WI38 (cell line): ENCODE results near the gene MED16.

ENCODE experiments used
- H3K4me3 ChIP-seq: 2 replicates; pipeline ENCODE4 v1.5.1; 2011; ENCODE audit warnings: low read depth, mild to moderate bottlenecking, control low read depth, low read length
- TF ChIP-seq, protein P1 (sequence below): IDR thresholded peaks from 2 replicates; pipeline ENCODE4 v1.5.1; 2012; ENCODE audit warnings: low read depth, mild to moderate bottlenecking, control low read depth, low read length

Gene MED16

DNA sequence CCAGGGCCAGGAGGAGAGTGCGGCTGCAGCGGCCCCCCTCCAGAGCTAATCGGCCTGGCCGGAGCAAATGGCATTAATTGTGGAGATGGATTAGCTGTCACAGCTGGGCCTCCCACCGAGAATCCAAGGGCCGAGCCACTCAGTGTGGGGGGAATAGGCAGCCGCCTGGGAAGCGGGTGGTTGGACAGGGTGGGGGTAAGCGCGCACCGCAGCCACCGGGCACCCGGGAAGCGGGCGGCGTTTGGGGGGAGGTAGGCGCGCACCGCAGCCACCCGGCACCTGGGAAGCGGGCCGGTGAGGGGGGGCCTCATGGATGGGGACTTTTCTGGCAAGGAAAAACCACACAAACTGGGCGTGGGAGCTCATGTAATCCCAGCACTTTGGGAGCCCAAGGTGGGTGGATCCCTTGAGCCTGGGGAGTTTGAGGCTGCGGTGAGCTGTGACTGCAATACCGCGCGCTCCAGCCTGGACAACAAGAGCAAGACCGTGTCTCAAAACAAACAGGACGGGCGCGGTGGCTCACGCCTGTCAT, 10.3 kb upstream of the MED16 start:
- TF ChIP-seq, protein P1, sequence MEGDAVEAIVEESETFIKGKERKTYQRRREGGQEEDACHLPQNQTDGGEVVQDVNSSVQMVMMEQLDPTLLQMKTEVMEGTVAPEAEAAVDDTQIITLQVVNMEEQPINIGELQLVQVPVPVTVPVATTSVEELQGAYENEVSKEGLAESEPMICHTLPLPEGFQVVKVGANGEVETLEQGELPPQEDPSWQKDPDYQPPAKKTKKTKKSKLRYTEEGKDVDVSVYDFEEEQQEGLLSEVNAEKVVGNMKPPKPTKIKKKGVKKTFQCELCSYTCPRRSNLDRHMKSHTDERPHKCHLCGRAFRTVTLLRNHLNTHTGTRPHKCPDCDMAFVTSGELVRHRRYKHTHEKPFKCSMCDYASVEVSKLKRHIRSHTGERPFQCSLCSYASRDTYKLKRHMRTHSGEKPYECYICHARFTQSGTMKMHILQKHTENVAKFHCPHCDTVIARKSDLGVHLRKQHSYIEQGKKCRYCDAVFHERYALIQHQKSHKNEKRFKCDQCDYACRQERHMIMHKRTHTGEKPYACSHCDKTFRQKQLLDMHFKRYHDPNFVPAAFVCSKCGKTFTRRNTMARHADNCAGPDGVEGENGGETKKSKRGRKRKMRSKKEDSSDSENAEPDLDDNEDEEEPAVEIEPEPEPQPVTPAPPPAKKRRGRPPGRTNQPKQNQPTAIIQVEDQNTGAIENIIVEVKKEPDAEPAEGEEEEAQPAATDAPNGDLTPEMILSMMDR: no peak
- no peak overlapping the region for H3K4me3 ChIP-seq

DNA sequence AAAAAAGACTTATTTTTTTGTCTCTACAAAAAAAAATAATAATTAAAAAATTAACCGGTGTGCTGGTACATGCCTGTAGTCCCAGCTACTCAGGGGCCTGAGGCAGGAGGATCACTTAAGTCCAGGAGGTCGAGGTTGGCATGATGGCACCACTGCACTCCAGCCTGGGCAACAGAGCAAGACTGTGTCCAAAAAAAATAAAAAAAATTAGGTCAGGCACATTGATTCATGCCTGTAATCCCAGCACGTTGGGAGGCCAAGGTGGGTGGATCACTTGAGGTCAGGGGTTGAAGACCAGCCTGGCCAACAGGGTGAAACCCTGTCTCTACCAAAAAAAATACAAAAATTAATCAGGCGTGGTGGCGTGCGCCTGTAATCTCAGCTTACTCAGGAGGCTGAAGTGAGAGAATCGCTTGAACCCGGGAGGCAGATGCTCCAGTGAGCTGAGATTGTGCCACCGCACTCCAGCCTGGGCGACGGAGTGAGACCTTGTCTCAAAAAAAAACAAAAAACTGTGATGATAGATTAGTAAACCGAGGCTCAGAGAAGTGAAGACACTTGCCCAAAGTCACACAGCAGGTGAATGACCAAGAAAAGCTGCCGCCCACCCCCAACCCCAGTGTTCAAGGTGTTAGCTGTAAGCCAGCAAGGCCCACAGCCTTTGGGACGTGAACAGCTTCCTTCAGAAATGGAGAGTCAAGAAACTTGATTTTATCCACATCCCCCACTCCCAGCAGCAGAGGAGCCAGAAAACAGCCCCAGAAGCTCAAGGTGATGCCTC, 9.6 kb upstream of the MED16 start:
- TF ChIP-seq, protein P1: no peak
- H3K4me3 ChIP-seq: no peak overlapping the region

DNA sequence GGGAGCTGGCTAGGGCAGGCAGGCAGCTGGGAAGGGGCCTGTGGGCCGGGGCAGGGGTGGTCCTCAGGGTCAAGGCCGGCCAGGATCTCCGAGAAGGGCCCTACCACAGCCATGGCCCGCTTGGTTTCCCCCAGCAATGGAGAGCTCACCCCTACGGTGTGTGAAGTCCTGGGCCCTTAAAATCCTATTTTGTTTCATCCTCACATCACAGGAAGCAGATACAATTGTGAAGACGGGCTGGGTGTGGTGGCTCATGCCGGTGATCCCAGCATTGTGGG, 9.0 kb upstream of the MED16 start:
- TF ChIP-seq, protein P1: no peak
- no peak overlapping the region for H3K4me3 ChIP-seq

DNA sequence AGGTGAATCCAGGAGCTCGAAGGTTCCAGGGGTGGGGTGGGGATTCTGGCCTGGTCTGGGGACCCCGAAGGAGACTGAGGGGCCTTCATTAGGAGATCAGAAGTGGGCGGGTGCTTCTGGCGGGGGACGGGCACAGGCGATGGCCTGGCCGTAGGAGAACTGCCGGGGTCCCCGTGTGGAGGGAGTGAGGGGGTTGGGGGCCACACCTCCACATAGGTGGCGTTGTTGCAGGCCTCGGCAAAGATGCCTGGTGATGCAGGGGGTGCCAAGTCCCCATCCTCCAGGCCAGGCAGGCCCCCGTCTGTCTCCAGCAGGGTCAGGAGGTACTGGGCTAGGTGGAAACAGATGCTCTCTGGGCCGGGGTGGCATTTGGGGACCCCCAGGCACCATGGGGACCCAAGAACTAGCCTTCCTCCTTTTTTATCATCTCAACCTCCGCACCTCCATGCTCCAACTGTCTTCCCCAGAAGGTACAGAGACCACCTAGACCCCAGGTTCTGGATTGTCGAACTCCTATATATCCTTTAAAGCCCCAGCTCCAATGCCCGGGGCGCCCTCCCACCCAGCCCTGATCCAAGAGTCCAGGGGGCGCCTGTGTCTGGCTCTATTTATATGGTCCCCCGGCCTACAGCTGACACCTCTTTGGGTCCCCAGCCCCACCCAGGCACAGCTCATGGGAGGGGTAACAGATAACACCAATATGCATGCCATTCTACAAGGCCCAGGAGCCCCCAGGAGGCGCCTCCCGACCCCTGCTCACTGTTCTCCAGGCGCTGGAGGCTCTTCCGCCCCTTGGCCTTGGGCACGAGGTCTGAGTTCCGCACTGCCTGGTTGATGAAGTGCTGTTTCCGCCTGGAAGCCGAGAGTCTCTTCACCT, 8.5 kb upstream of the MED16 start:
- H3K4me3 ChIP-seq: no peak overlapping the region

DNA sequence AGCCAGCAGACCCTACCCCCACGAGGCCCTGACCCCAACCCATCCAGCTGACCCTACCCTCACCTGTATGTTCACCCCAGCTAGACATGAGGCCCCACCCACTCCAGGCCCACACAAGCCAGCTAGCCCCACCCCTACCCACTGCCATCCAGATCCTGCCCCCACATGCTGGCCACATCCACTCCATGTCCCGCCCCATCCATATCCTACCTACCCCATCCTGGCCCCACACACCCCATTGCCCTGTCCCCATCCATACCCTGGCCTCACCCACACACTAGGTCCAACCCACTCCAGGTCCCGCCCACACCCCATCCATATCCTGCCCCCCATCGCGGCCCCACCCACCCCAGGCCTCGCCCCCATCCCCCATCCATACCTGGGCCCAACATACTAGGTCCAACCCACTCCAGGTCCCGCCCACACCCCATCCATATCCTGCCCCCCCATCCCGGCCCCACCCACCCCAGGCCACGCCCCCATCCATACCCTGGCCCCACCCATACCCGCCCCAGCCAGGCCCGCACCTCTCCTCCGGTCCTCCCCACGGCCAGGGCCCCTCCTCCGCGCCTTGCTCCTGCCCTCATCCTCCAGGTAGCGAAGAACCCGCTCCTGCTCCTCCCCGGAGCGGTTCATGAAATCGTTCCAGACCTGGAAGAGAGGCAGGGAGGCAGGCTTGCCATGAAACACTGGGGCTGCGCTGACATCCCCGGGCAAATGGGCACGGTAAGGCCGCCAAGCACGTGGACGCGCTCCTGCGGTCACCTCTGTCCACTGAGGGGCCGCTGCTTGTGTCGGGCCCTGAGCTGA, 7.5 kb upstream of the MED16 start:
- TF ChIP-seq, protein P1: no peak
- H3K4me3 ChIP-seq: no peak overlapping the region

More for the DNA sequence above, 8.5 kb upstream of the MED16 start:
- TF ChIP-seq, protein P1: no peak

DNA sequence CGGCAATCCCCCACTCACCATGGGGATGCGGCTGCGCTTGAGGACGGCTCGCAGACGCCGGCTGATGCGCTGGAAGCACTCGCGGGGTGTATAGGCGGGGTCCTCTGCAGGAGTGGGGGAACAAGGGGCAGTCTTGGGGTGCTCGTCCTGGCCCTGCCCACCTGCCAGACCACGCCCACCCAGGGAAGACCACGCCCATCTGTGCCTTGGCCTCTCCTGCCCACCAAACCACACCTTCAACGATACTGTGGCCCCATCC, 7.0 kb upstream of the MED16 start:
- TF ChIP-seq, protein P1: no peak
- no peak overlapping the region for H3K4me3 ChIP-seq
